Activated CD8-positive, alpha-beta memory T cell treated with anti-CD3 and anti-CD28 coated beads, Interleukin-2, amount 10 ng/mL, durations not matched to agents 7 days and 5 days (primary cell): ENCODE measurements around the gene LGI4. TPM values are rescaled to one million over a fixed set of nuclear protein-coding genes. Genes with fewer than 3 reads are reported as not detected.
A peak's percentile ranks its signal among the peaks of the same experiment; 100 is the strongest.

ENCODE experiments used
- ATAC-seq: fragments of 150-1000 bp; cut with Tn5 transposase; one replicate; pipeline ENCODE4 v1.10.0; 2021; ENCODE audit warnings: moderate library complexity
- CTCF ChIA-PET: fragments of 350-600 bp; sonication (Branson Sonifier 250); formaldehyde crosslinking; loops from one replicate; lab custom pipeline; 2021; ENCODE audit warnings: antibody characterized with exemption; lab: Charles Lee
- DNase-seq: peaks from one replicate; pipeline ENCODE4 v3.0.0-alpha.2; 2020
- H3K27ac Mint-ChIP-seq: one replicate; pipeline ENCODE4 v1.8.0; 2021; ENCODE audit warnings: mild to moderate bottlenecking, mixed read lengths
- H3K27me3 Mint-ChIP-seq: one replicate; pipeline ENCODE4 v1.8.0; 2021; ENCODE audit warnings: mixed read lengths
- H3K36me3 Mint-ChIP-seq: one replicate; pipeline ENCODE4 v1.8.0; 2021; ENCODE audit warnings: mild to moderate bottlenecking, mixed read lengths
- H3K4me1 Mint-ChIP-seq: one replicate; pipeline ENCODE4 v1.8.0; 2021; ENCODE audit warnings: mixed read lengths
- H3K4me3 Mint-ChIP-seq: one replicate; pipeline ENCODE4 v1.8.0; 2021; ENCODE audit warnings: mild to moderate bottlenecking, moderate library complexity, mixed read lengths
- H3K9me3 Mint-ChIP-seq: one replicate; pipeline ENCODE4 v1.8.0; 2022; ENCODE audit warnings: low read depth, mixed read lengths
- total RNA-seq, 2 experiments: library from RNA; stranded (reverse); gene quantifications; one replicate each; pipeline ENCODE4 v1.2.3, GENCODE V29; 2021

LGI4 gene
- total RNA-seq, 2 experiments from 2014 or later: not detected

- Mint-ChIP-seq H3K27me3 (no peaks in the 10 kb centered on the region), H3K9me3 (no peaks in the 10 kb centered on the region), H3K4me3 (no peak overlapping the region), H3K36me3 (no peaks in the 10 kb centered on the region), H3K4me1 (peaks cover 12% of the 10 kb centered on the region), H3K27ac (no peak overlapping the region)
- CTCF ChIA-PET: interaction anchor here (1.2 kb wide), 1 partner anchor 54 kb away, joined by 4 read pairs; no protein-coding TSS in a partner anchor
- DNase-seq: no peak
- no peak for ATAC-seq
These were observed 14.4 kb downstream of the LGI4 start for GRCh38 chr19:35120492-35120891.

GRCh38 chr19:35119578-35120155, 15.2 kb downstream of the LGI4 start:
- H3K36me3 Mint-ChIP-seq: no peaks in the 10 kb centered on the region
- H3K27me3 Mint-ChIP-seq: no peaks in the 10 kb centered on the region
- H3K9me3 Mint-ChIP-seq: no peaks in the 10 kb centered on the region
- no peak overlapping the region for H3K4me3 Mint-ChIP-seq
- peaks cover 10% of the 10 kb centered on the region for H3K4me1 Mint-ChIP-seq
- CTCF ChIA-PET: interaction anchor here (1.2 to 3.5 kb wide), 2 partner anchors 16 to 53 kb away, joined by 4 to 13 read pairs; partner anchors contain the start of gene LGI4
- DNase-seq (no peak), ATAC-seq (no peak)
- H3K27ac Mint-ChIP-seq: no peak overlapping the region

- ATAC-seq (no peak), DNase-seq (no peak)
- Mint-ChIP-seq H3K9me3 (no peaks in the 10 kb centered on the region), H3K27ac (no peak overlapping the region), H3K4me1 (peaks cover 7% of the 10 kb centered on the region), H3K4me3 (no peak overlapping the region), H3K27me3 (no peaks in the 10 kb centered on the region), H3K36me3 (no peaks in the 10 kb centered on the region)
- CTCF ChIA-PET: interaction anchor here (1.2 to 3.5 kb wide), 2 partner anchors 17 to 52 kb away, joined by 4 to 13 read pairs; partner anchors contain the start of gene LGI4
These were observed 15.8 kb downstream of the LGI4 start for GRCh38 chr19:35119091-35119490.

- H3K4me1 Mint-ChIP-seq: peaks cover 3% of the 10 kb centered on the region
- H3K36me3 Mint-ChIP-seq: no peaks in the 10 kb centered on the region
- CTCF ChIA-PET: interaction anchor here (3.5 kb wide), 1 partner anchor 17 kb away, joined by 13 read pairs; the partner anchor contains the start of gene LGI4
- no peak overlapping the region for H3K4me3 Mint-ChIP-seq
- ATAC-seq (no peak), DNase-seq (no peak)
- no peak overlapping the region for H3K27ac Mint-ChIP-seq
- no peaks in the 10 kb centered on the region for H3K27me3 Mint-ChIP-seq
- no peaks in the 10 kb centered on the region for H3K9me3 Mint-ChIP-seq
These were observed 16.4 kb downstream of the LGI4 start for GRCh38 chr19:35118268-35119020.

GRCh38 chr19:35117799-35118198, 17.1 kb downstream of the LGI4 start:
- H3K9me3 Mint-ChIP-seq: no peaks in the 10 kb centered on the region
- no peaks in the 10 kb centered on the region for H3K36me3 Mint-ChIP-seq
- DNase-seq: no peak
- CTCF ChIA-PET: interaction anchor here (1.4 to 3.5 kb wide), 3 partner anchors 18 to 73 kb away, joined by 3 to 13 read pairs (median 6); partner anchors contain the start of gene LGI4
- H3K27me3 Mint-ChIP-seq: no peaks in the 10 kb centered on the region
- no peak overlapping the region for H3K27ac Mint-ChIP-seq
- H3K4me3 Mint-ChIP-seq: no peak overlapping the region
- H3K4me1 Mint-ChIP-seq: peaks cover 3% of the 10 kb centered on the region
- ATAC-seq: no peak

GRCh38 chr19:35117116-35117515, 17.7 kb downstream of the LGI4 start:
- Mint-ChIP-seq H3K27me3 (no peaks in the 10 kb centered on the region), H3K9me3 (no peaks in the 10 kb centered on the region), H3K36me3 (no peaks in the 10 kb centered on the region), H3K4me1 (peaks cover 3% of the 10 kb centered on the region), H3K27ac (no peak overlapping the region), H3K4me3 (no peak overlapping the region)
- CTCF ChIA-PET: interaction anchor here (1.4 to 3.5 kb wide), 3 partner anchors 19 to 73 kb away, joined by 3 to 13 read pairs (median 6); partner anchors contain the start of gene LGI4
- no peak for DNase-seq
- no peak for ATAC-seq

- CTCF ChIA-PET: interaction anchor here (1.4 to 3.5 kb wide), 6 partner anchors 19 to 72 kb away, joined by 3 to 14 read pairs (median 5); partner anchors contain the start of gene LGI4
- no peak overlapping the region for H3K27ac Mint-ChIP-seq
- H3K4me1 Mint-ChIP-seq: peaks cover 3% of the 10 kb centered on the region
- DNase-seq (no peak), ATAC-seq (no peak)
- no peak overlapping the region for H3K4me3 Mint-ChIP-seq
- no peaks in the 10 kb centered on the region for H3K36me3 Mint-ChIP-seq
- H3K27me3 Mint-ChIP-seq: no peaks in the 10 kb centered on the region
- H3K9me3 Mint-ChIP-seq: no peaks in the 10 kb centered on the region
These were observed 18.6 kb downstream of the LGI4 start for GRCh38 chr19:35116072-35116801.

GRCh38 chr19:35115177-35115951, 19.5 kb downstream of the LGI4 start, which contains the start of gene FXYD3:
Gene FXYD3, plus strand, starts transcription at chr19:35115823. Its CDS starts 3,554 bp downstream, at chr19:35119377.
- no peaks in the 10 kb centered on the region for H3K27me3 Mint-ChIP-seq
- DNase-seq (no peak), ATAC-seq (no peak)
- H3K27ac Mint-ChIP-seq: no peak within 1 kb of the TSS
- H3K4me1 Mint-ChIP-seq: peaks cover 3% of the 10 kb centered on the region
- no peaks in the 10 kb centered on the region for H3K36me3 Mint-ChIP-seq
- H3K4me3 Mint-ChIP-seq: no peak within 1 kb of the TSS
- CTCF ChIA-PET: interaction anchor here (0.6 to 2.5 kb wide), 12 partner anchors 12 to 143 kb away, joined by 3 to 14 read pairs (median 3); partner anchors contain the start of gene LGI4
- no peaks in the 10 kb centered on the region for H3K9me3 Mint-ChIP-seq

- Mint-ChIP-seq H3K4me1 (peaks cover 3% of the 10 kb centered on the region), H3K4me3 (no peak overlapping the region), H3K9me3 (no peaks in the 10 kb centered on the region), H3K27me3 (no peaks in the 10 kb centered on the region), H3K36me3 (no peaks in the 10 kb centered on the region), H3K27ac (no peak overlapping the region)
- ATAC-seq (peak; percentile 75), DNase-seq (peak; percentile 65)
- CTCF ChIA-PET: interaction anchor here (0.6 to 2.5 kb wide), 13 partner anchors 13 to 348 kb away, joined by 3 to 14 read pairs (median 3); partner anchors contain the start of gene LGI4
These were observed 20.3 kb downstream of the LGI4 start for GRCh38 chr19:35114353-35115176.

GRCh38 chr19:35112995-35113688, 21.7 kb downstream of the LGI4 start:
- peaks cover 3% of the 10 kb centered on the region for H3K4me1 Mint-ChIP-seq
- H3K9me3 Mint-ChIP-seq: no peaks in the 10 kb centered on the region
- CTCF ChIA-PET: no interaction called here
- no peaks in the 10 kb centered on the region for H3K27me3 Mint-ChIP-seq
- no peak for DNase-seq
- H3K4me3 Mint-ChIP-seq: no peak overlapping the region
- no peak for ATAC-seq
- H3K27ac Mint-ChIP-seq: no peak overlapping the region
- H3K36me3 Mint-ChIP-seq: no peaks in the 10 kb centered on the region

GRCh38 chr19:35110974-35111373, 23.9 kb downstream of the LGI4 start:
- ATAC-seq (no peak), DNase-seq (no peak)
- Mint-ChIP-seq H3K4me3 (no peak overlapping the region), H3K27me3 (no peaks in the 10 kb centered on the region), H3K4me1 (peaks cover 3% of the 10 kb centered on the region), H3K9me3 (peaks cover 2% of the 10 kb centered on the region), H3K36me3 (no peaks in the 10 kb centered on the region), H3K27ac (no peak overlapping the region)
- CTCF ChIA-PET: interaction anchor here (1.0 to 1.1 kb wide), 2 partner anchors 24 to 72 kb away, joined by 3 read pairs; partner anchors contain the start of gene LGI4
